KG1 (cell line): Measurements from ENCODE around the gene HLA-DQB2.
"Not testable (repeated sequence)": the region's sequence is repeated elsewhere in the genome, so short reads cannot be mapped to it uniquely, and the experiment has no call there.

Source experiments
- DNase-seq: peaks from one replicate; lab custom pipeline; 2025; lab: John Stamatoyannopoulos, UW

Gene HLA-DQB2

DNA sequence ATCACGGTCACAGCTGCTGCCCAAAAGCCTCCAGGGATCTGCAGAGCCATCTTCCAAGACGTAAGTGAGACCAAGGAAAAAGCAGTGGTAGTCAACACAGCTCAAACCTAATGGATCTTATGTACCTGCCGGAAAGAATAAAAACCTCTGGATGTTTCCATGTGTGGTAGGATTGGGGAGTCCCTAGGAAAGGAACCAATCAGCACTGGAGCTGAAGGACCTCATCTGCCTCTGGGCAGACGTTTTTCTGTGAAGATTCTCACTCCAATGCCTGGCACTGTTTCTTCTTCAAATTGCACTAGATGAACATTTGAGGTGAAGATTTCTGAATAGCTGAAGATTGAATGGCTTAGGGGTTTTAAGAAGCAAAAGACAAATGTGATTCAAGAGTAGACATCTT lies at the start of gene HLA-DQB2:
HLA-DQB2 (minus strand) TSS at position 112 of the 400 bp plus-strand sequence; CDS start at position 50, 62 bp downstream.
- no peak for DNase-seq

DNA sequence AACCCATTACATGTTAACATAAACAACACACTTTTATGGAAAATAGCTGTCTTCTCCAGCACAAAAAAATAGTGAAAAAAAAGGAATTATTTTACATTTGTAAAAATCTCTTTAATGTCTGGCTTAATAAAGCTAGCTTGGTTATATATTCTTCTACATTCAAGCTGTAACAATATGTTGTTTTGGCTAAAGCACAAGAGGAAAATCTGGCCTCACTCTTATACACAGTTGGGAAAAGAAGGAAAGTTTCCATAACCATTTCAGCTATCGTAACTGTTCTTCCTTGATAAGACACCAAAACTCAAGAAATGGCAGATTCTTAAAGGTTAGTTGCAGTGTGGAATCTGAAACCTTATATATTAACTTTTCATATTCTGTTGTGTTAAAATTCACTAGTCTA lies 45.8 kb upstream of the HLA-DQB2 start:
- DNase-seq: no peak

DNA sequence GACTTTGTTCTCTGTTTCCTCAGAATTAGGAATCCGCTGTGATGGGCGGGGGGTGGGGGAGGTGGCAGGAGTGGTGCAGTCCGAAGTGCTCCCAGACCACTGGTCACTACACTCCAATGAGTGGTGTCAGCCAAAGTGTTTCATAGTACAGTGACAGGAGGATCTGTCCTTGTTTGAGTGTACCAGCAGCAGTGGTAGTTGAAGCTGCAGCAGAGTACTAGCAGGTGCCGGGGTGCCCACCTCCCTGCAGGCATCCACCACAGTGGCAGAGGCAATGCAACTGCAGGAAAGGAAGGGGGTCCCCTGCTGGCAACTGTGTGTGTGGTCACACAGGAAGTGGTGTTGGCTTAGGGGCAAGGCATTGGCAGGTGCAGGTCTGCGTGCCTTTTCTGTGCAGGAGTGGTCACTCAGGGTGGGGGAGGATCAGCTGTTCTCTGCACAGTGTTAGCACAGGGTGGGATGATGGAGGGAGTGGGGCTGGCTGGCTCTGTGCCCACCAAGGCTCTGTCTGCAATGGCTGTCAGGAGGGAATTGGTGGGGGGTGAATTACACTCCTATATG lies 43.8 kb upstream of the HLA-DQB2 start:
- no peak for DNase-seq

DNA sequence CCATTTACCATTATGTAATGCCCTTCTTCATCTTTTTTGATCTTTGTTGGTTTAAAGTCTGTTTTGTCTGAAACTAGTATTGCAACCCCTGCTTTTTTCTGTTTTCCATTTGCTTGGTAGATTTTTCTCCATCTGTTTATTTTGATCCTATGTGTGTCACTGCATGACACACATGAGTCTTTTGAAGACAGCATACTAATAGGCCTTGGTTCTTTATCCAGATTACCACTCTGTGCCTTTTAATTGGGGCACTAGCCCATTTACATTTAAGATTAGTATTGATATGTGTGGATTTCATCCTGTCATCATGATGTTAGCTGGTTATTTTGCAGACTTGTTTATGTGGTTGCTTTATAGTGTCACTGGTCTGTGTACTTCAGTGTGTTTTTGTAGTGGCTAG lies 42.1 kb upstream of the HLA-DQB2 start:
- not testable (repeated sequence) for DNase-seq

DNA sequence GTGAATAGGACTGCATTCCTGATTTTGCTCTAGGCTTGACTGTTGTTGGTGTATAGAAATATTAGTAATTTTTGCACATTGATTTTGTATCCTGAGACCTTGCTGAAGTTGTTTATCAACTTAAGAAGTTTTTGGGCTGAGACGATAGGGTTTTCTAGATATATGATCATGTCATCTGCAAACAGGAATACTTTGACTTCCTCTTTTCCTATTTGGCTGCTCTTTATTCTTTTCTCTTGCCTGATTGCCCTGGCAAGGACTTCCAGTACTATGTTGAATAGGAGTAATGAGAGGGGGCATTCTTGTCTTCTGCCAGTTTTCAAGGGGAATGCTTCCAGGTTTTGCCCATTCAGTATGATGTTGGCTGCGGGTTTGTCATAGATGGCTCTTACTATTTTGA lies 40.1 kb upstream of the HLA-DQB2 start:
- no peak for DNase-seq

DNA sequence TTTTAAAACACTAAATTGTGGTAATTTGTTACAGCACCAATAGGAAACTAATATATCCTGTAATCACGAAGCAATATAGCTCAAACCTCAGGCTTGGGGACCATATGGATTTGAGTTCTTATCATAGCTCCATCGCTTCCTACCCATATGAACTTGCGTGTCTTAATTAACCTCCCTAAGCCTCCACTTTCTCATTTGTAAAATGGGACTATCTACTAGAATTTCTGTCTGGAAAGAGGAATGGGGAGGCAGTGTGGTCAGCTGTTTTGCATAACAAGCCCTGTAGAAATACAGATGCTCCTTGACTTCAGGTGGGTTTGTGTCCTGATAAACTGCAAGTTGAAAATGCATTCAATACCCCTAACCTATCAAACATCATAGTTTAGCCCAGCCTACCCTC lies 36.4 kb upstream of the HLA-DQB2 start:
- no peak for DNase-seq

DNA sequence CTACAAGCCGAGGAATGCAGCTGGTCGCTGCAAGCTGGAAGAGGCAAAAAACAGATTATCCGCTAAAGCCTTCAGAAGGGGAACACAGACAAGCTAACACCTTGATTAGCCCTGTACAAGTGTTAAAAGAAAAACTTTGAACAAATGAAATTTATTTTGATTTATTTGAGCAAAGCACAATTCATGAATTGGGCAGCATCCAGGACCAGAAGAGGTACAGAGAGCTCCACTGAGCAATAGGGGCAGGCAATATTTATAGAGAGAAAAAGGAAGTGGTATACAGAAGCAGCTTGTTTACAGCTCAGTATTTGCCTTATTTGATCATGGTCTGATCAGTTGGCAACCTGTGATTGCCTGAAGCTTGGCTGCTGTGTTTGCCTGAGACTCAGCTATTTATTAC lies 35.8 kb upstream of the HLA-DQB2 start:
- no peak for DNase-seq

DNA sequence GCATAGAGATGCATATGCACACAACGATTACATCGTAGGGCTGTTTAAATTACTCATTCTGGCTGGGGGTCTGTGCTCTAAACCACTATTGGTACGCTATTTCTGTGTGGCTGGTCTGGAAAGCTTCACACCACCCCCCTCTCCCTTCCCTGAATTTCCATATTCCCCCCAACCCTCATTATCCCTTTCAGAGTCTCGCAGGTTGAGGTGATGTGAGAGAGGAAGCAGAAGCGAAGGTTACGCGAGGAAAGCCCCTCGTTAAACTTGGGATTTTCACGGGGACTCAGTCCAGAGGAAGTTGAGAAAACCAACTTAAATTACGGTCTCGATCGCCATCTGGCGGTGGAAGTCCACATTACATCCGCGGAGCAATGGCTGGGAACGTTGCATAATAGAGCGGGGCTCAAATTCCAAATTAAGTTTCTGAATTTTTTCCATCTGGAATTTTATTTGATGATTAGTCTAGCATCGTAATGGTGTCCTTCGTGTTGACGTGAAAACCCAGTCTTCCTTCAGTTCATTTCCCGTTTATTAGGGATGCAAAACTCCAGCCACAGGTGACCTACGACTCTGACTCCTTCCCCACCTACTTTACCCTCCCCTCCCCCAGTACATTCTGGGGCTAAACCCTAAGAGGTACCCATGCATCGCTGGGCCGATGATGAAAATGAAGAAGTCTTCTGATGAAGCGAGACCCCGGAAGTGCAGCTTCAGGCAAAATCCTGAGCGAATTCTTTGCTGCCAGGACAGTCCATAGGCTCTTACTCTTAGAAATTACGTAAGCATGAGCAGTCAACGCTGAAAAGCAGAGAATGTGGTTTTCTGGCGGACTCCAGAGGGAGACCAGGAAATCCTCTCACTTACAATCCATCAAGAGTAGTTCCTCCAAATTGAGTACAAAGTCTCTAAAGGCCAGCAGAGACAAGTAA lies 33.8 kb upstream of the HLA-DQB2 start:
- DNase-seq: peak; percentile 67

DNA sequence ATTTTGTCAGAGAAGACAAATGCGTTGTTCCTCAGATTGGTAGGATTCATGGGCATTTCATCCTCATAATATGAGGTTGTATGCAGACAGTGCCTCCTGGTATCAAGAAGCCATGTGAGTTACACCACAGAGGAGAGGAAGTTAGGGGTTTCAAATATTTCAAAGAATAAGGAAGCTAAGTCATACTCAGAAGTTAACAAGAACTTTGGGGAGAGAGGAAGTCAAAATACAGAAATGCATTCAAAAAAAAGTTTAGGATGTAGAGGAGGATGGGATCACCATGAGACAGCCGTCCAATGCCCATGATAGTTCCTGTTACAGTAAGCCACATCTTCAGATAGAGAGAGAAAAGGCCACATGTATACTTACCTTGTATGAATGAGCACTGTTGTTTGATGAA lies 31.2 kb upstream of the HLA-DQB2 start:
- peak; percentile 53 for DNase-seq

DNA sequence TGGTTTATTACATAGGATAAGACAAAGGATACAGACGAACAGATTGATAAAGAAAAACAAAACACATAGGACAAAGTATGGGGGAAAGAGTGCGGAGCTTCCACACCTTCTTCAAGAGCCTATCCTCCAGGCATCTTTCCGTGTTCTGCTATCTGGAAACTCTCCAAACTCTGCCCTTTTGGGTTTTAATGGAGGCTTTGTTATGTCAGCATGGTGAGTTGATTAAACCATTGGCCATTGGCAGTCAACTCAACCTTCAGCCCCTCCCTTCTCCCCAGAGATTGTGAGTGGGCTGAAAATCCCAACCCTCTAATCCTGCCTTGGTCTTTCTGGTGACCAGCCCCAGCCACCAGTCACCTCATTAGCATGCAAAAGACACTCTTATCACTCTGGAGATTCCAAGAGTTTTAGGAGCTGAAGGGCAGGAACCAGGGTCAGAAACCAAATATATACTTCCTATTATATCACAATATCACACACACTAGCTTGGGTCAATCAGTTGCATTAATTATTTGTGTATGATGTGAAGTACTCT lies 29.6 kb upstream of the HLA-DQB2 start:
- no peak for DNase-seq

DNA sequence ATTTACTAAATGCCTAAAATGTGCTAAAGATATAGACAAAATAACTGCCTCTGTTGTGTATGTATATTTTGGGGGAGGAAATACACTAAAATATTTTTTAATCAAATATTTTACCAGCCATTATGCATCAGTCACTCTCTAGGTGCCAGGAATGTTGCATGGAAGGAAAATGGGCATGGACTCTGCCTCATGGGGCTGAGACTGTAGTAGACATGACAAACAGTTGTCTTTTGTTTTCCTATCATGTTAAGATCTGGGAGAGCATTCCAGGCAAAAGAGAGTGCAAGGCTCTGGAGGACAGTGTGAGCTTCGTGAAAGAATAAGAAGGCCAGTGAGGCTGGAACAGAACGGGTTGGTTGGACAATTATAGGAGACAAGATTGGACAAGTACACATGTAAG lies 27.0 kb upstream of the HLA-DQB2 start:
- no peak for DNase-seq

DNA sequence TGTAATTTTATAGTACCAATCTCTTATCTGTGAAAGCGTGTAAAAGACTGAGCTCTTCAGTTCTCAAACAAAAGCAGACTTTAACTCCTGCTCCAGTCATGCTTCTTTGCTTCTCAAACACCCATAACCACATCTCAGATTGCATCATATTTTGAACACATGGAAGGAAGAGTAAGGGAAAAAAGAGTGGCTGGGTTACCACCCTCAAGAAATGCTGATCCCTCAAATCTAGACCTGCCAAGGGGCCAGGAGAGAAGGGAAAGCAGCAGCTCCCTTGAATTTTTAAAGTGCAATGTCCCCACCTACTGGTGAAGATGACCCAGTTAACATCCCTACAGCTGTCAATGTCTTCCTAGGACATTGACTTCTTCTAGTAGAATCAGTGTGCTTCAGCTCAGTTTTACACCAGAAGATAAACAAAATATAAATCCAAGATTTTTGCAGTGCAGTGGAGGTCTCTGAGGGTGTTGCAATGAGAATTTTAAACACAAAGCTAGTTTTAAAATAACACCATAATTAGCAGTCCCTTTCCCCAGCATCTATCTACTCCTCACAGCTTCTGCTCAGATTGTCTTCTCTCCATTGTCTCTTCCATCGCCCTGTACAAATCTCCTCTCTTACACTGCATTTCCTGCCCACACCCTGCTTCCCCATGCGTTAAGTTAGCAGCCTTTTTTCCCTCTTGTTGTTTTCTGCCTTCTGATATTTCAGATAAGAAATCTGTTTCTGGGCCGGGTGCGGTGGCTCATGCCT lies 22.6 kb upstream of the HLA-DQB2 start:
- peak; percentile 49 for DNase-seq

DNA sequence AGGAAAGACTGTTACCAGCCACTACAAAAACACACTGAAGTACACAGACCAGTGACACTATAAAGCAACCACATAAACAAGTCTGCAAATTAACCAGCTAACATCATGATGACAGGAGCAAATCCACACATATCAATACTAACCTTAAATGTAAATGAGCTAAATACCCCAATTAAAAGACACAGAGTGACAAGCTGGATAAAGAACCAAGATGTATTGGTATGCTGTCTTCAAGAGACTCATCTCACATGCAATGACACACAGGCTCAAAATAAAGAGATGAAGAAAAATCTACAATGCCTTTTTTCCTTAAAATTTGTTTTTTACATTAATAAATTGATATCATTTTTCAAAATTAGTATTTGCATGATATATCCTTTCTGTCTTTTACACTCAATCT lies 19.6 kb upstream of the HLA-DQB2 start:
- DNase-seq: not testable (repeated sequence)

DNA sequence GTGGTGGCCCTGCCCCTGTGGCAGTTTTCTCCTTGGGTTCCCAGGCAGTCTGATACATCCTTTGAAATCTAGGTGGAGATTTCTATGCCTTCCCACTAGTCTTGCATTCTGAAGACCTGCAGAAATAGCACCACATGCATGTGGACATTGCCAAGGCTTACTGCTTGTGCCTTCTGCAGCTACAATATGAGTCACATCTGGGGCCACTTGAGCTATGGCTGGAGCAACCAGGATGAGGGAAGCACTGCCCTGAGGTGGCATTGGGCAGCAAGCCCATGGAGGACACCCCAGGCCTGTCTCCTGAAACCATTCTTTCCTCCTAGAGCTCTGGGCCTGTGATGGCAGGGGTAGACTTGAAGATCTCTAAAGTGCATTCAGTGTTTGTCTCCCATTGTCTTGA lies 15.7 kb upstream of the HLA-DQB2 start:
- no peak for DNase-seq

DNA sequence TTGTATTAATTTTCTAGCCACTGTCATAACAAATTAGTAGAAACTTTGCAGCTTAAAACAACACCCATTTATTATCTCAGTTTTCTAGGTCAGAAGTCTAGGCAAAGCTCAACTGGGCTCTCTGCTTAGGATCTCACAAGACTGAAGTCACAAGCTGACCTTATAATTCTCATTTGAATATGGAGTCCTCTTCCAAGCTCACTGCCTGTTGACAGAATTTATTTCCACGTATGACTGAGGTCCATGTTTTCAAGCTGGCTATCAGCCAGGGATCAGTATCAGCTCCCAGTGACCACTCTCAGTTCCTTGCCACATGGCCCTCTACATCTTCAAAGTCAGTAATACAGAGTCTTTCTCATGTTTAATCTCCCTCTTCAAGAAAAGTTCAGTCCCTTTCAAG lies 11.7 kb upstream of the HLA-DQB2 start:
- no peak for DNase-seq

DNA sequence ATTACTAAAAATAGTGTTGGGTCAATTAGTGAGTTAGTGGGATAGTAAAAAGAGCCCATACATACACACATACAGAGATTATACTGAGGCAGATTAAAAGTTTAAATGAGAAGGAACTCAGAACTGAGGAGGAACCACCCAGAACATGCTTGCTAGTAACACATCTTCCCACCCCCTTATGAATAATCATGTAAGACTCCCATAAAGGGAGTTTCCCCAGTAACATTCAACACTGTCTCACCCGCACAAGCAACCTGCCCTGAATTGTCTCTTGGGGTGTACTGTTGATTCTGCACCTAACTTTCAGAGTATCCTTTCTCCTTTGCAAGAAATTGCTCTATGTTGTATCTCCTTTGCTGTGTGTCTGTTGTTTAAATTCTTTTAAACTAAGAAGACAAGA lies 11.1 kb upstream of the HLA-DQB2 start:
- DNase-seq: no peak

DNA sequence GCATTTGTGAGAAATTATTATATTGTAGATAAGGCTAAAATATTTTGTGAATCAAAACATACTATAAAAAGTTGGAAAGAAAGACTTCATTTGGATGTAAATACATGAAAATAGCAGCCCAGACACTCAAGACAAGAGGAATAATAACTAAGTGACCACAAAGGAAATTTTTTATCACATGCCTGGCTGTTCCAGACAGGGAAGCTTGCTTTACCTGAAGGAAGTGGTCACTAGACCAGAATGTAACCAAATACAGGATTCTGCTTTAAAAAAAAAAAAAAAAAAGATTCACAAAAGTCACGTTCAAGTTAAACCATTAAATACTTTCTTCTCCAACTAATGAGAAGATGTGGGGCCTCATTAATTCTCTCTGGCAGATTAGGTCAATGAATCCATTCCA lies 9.3 kb upstream of the HLA-DQB2 start:
- no peak for DNase-seq

DNA sequence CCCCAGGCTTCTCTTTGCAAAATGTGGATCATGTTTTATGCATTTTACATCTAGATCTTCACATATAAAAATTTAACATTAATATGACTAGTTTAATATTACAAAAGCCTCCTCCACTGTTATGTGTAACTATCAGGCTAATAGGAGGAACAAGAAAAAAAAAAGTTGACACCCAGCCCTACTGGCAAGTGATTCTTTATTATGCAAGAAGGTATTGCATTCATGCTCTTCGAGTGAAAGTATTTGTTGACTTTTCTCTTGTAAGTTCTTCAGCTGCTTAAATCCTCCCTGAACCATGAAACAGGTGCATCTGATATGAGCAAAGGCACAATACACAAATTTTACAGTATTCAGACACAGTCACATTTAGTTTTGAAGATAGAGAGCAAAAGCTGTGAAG lies 716 bp upstream of the HLA-DQB2 start:
- DNase-seq: no peak

DNA sequence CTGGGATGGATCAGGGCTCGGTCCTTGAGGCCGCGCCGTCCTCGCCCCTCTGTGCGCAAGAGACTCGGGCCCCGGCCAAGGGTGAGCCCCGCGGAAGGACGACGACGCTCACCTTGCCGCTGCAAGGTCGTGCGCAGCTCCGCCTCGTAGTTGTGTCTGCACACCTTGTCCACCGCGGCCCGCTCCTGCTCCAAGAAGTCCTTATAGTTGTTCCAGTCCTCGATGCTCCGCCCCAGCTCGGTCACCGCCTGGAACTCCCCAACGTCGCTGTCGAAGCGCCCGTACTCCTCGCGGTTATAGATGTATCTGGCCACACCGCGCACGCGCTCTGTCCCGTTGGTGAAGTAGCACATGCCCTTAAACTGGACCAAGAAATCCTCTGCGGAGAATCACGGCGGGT lies 1.8 kb downstream of the HLA-DQB2 start:
- no peak for DNase-seq

DNA sequence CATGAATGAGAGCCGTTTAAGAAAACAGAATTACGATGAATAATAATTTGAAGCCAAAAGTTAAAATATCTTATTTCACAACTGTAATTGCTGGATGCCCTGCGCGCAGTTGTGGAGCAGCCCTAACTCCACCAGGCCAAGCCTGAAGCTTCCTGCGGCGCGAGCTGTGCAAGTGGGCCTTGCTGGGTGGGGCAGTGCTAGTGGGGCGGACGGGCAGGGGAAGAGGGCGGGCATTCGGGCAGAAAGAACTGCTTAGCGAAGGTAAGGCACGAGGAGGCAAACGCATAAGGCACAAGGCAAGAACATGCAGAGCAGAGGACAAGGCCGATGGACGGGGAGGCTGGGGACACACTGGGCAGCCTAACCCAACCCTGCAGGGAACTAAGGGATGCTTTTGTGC lies 2.3 kb downstream of the HLA-DQB2 start:
- DNase-seq: no peak

DNA sequence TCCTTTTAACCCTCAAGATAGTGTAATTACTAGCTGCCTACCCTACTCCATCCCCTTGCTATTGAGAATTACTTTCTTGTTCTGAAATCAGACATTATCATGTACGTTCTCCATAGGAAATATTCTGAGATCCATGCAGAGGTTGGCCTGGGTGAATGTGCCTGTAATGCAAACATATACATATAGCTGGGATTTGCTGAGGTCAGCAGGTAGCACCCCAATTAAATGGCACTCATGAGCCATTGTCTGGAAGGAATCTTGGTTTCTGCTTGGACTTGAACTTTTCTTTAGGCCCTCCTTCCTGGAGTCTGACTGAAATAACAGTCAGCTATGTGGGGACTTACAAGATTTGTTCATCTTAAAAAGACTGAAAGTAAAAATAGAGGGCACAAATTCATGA lies 3.7 kb downstream of the HLA-DQB2 start:
- no peak for DNase-seq

DNA sequence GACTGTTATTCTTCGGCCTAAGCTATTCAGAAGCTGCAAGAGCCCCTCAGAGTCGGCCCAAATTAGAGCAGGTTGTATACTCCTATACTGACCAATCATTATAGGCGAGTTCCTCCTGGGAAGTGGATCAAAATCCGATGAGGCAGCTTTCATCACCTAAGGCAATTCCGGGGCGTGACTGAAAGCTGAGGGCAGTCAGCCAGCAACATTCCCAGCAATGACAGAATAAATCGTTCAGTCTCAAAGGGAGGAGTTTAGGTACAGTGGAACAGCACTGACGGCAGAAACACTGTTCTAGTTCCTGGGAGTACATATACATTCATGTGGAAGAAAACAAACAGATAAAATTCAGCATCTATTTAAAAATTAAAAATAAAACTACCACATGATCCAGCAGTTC lies 10.8 kb downstream of the HLA-DQB2 start:
- DNase-seq: no peak

DNA sequence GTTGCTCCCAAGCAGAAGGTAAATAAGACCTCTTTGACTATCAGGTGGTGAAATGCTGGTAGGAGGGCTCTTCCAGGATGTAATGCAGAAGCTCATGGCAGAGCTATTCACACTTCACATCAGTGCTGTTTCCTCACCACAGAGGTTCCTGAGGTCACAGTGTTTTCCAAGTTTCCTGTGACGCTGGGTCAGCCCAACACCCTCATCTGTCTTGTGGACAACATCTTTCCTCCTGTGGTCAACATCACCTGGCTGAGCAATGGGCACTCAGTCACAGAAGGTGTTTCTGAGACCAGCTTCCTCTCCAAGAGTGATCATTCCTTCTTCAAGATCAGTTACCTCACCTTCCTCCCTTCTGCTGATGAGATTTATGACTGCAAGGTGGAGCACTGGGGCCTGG lies 17.7 kb downstream of the HLA-DQB2 start:
- not testable (repeated sequence) for DNase-seq
